HG02884 (cell line): ENCODE measurements around the gene TPM4.
A peak's percentile ranks its signal among the peaks of the same experiment; 100 is the strongest.

ENCODE experiments used
- ATAC-seq: cut with Tn5 transposase; IDR thresholded peaks from one replicate; pipeline ENCODE4 v1.9.1; 2021; ENCODE audit warnings: mild to moderate bottlenecking, moderate library complexity; ENCODE audit not compliant: unreplicated experiment

TPM4 gene

GRCh38 chr19:16121967-16122366 is 45.7 kb downstream of the TPM4 start:
- ATAC-seq = no peak

- ATAC-seq = no peak
These were observed 48.7 kb downstream of the TPM4 start for GRCh38 chr19:16124953-16125352.

GRCh38 chr19:16125737-16126495 is 49.6 kb downstream of the TPM4 start:
- no peak for ATAC-seq

- ATAC-seq = no peak
These were observed 50.8 kb downstream of the TPM4 start for GRCh38 chr19:16127080-16127479.

- ATAC-seq = no peak
These were observed 51.6 kb downstream of the TPM4 start for GRCh38 chr19:16127776-16128371.

DNA sequence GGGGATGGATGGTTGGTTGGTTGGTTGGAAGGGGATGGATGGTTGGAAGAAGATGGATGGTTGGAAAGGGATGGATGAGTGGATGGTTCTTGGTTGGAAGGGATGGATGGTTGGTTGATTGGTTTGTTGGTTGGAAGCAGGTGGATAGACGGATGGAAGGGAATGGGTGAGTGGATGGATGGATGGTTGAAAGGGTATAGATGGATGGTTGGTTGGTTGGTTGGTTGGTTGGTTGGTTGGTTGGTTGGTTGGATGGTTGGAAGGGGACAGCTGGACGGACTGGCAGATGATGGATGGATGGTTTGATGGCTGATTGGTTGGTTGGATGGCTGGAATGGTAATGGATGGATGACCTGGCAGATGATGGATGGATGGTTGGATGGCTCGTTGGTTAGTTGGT is 55.4 kb downstream of the TPM4 start:
- ATAC-seq = no peak

DNA sequence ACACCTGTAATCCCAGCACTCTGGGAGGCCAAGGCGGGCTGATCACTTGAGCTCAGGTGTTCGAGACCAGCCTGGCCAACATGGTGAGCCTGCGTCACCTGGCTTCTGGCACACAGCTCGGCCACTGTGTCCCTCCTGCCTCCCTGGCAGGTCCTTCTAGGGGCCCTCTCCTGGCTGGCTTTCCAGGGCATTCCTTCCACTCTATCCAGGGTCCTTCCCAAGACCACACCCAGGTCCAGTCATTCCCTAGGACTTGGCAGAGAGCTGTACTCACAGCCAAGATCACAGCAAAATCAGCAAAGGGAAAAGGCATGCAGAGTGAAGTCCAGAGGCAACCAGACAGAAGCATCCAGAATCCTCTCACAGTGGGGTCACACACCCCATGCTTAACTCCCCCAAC is 57.5 kb downstream of the TPM4 start:
- no peak for ATAC-seq

DNA sequence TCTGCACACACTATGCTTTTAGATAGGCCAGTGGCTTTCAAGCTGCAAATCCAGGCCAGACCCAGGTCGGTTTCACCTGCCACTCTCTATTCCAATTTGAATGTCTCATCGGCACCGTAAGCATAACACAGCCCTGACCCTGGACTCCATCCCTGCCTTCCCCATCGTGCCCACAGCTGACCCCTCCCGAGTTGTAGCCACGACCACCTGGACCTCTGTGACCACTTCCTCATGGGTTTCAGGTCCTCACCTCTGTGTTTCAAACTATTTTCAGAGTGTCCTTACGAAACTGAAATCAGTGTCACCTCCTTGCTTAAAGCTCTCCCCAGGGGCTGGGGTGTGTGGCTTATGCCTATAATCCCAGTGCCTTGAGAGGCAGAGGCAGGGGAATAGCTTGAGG is 58.2 kb downstream of the TPM4 start:
- ATAC-seq = no peak

DNA sequence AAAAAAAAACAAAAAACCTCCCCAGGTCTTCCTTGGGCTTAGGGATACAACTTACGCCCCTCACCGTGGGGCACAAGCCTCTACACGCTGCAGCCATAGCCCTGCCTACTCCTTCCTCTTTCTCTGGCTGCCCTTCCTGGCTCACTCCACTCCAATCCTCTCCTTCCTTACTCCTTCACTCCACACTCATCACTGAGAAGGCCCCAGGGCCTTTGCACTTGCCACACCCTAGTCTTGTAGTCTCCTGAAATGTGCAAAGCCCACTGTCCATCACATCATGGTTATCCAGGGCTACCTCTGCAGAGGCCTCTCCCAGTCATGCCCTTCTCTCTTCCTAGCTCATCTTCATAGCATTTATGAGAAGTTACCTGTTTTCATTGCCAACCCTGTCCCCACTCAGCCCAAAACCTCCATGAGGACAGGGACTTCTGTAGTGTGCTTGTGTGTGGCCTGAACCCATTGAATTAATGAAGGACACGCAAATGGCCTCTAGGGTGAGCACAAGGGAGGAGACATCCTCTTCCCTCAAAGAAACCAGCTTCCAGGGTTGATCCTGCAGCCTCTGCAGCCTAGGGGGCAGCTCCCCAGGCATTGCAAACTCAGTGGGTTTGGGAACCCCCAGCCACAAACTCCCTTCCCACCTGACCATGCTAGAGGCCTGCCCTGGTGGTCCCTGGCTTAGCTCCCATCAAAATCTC is 59.3 kb downstream of the TPM4 start:
- ATAC-seq = no peak

DNA sequence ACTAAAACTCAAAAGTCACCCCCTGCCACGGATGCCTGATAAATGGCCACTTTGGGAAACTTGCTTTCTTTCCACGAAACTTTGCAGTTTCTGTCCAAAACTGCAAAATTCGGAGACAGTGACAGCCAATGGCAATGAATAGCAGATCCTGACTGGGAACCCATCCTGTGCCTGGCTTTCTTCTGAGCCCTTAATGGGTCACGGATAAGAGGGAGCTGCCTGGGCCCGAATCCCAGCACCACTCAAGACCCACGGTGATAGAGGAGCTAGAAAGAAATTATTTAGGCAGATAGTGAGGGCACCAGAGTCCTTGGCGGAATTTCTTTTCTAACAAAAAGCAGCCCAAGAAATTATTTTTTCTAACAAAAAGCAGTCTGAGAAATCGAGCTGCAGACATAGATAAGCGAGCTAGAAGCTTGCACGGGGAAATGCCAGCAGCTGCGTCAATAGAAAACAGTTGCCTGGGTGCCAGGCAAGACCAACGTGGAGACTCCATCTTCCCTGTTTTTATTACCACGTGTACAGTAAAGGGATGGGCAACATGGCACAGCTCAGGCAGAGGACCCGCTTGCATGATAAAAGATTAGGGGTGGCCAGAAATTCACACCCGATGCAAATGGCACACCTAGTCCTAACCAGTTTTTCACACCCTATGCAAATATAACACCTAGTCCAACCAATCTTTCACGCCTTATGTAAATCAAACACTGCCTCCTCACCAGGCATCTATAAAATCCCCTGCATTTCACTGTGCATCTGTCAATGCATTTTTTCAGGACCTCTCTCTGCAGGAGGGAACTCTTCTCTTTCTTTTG is 60.1 kb downstream of the TPM4 start:
- no peak for ATAC-seq

DNA sequence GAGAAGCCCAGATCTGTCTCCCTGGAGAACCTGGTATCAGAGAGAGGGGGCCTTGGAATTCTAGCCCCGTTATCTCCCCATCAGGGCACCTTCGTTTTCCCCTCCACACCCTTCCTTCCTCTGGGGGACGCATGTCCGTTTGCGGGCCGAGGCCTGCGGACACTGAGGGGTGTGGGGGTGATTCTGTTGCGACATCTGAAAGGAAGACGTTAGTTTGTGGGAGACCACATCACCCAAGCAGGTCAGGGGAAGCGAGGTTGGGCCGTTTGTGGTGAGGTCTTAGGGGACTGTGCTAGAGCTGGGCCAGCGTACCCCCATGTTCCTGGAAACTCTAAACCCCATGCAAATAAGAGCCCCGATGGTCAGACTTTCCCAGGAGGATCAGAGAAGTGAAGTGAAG is 63.5 kb downstream of the TPM4 start:
- no peak for ATAC-seq

- no peak for ATAC-seq
These were observed 64.7 kb downstream of the TPM4 start for GRCh38 chr19:16141043-16141442.

GRCh38 chr19:16142032-16142580 is 65.8 kb downstream of the TPM4 start:
- ATAC-seq = no peak

GRCh38 chr19:16143399-16144215 is 67.3 kb downstream of the TPM4 start, which contains the start of gene HSH2D:
HSH2D (plus strand) TSS chr19:16143685; CDS start chr19:16148751, 5,066 bp downstream.
- ATAC-seq = peak; percentile 43

DNA sequence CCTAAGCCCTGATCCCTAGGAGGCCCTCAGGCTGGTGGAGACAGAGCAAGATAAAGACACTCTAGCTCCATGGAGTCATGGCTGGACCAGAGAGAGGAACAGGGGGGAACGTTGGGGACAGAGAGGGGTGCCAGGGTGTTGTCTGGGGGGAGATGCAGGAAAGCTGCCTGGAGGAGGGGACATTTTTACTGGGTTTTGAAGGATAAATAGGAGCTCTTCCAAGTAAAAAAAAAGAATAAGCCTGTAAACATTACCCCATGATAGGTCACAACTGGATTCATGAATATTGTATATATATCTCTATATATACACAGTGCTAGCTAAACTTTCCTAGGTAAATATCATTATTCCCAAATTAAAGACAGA is 67.9 kb downstream of the TPM4 start:
- ATAC-seq = no peak

DNA sequence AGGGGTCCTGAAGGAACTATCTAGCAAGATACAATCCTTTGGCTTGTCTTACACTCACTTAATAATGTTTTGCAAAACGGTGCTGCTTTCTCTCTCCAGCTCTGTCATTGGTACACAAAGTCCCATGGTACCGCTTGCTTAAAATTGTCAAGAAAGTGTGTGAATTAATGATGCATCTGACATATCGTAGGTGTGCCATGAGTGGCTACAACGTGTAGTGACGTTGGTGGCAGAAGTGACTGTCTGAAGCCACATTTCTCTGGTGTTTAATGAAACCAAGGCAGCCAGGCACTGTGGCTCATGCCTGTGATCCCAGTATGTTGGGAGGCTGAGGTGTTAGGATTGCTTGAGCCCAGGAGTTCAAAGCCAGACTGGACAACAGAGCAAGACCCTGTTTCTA is 69.8 kb downstream of the TPM4 start:
- no peak for ATAC-seq

DNA sequence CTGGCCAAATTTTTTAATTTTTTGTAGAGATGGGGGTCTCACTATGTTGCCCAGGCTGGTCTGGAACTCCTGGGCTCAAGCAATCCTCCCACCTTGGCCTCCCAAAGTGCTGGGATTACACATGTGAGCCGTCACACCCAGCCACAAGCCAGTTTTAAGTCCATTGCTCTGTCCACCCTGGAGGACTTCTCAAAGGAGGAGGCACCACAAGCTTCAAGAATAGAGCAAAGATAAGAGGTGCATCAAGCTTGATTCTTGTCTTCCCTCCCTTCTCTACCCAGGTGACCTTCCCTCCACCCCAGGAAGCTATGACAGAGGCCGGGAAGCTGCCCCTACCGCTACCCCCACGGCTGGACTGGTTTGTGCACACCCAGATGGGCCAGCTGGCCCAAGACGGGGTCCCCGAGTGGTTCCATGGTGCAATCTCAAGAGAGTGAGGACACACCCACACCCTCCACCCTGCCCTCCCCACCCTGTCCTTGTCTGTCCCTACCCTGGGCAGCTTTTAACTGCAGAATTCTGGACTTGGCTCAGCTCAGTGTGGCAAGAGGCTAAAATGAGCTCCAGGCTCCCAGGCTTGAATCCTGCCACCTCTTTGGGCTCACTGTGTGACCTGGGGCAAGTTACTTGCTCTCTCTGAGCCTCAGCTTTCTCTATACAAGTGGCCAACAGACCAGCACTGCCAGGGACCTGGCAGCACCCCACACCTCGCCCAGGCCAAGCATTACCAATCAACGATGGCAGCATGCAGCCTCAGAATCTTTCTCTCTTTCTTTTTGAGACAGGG is 72.3 kb downstream of the TPM4 start:
- ATAC-seq = no peak
